SU-DHL-6 (cell line): Measurements from ENCODE around the gene TRPV2.
A peak's percentile ranks its signal among the peaks of the same experiment; 100 is the strongest.
"Not testable (repeated sequence)": the region's sequence is repeated elsewhere in the genome, so short reads cannot be mapped to it uniquely, and the experiment has no call there.

Experiments
- H2AFZ ChIP-seq: fragments of 200-600 bp; sonication (generic); 2 replicates; pipeline ENCODE4 v1.6.1; 2014; ENCODE audit warnings: low read depth, mild to moderate bottlenecking, moderate library complexity, mixed read lengths, antibody characterized with exemption, low read length; ENCODE audit not compliant: severe bottlenecking
- H3F3A ChIP-seq: fragments of 200-600 bp; shearing (Covaris generic); 2 replicates; pipeline ENCODE4 v1.6.0; 2016; ENCODE audit warnings: antibody characterized with exemption, mild to moderate bottlenecking; ENCODE audit not compliant: insufficient read depth
- H3K27ac ChIP-seq: fragments of 200-600 bp; sonication (generic); 2 replicates; pipeline ENCODE4 v1.5.1; 2016; ENCODE audit warnings: low read depth, mild to moderate bottlenecking, low read length, moderate library complexity, mixed read lengths
- H3K27me3 ChIP-seq: fragments of 200-600 bp; sonication (generic), shearing (Covaris generic); 2 replicates; pipeline ENCODE4 v1.6.0; 2014; ENCODE audit warnings: mild to moderate bottlenecking, low read length
- H3K36me3 ChIP-seq: fragments of 200-600 bp; sonication (generic); 2 replicates; pipeline ENCODE4 v1.6.1; 2014; ENCODE audit warnings: mild to moderate bottlenecking, low read length, mixed read lengths
- H3K4me2 ChIP-seq: fragments of 300-600, 200-600 bp; shearing (Covaris generic), sonication (generic); 2 replicates; pipeline ENCODE4 v1.6.0; 2014; ENCODE audit warnings: low read length, low read depth, mild to moderate bottlenecking; ENCODE audit not compliant: poor library complexity, severe bottlenecking
- H3K4me3 ChIP-seq: fragments of 200-600 bp; sonication (generic); 2 replicates; pipeline ENCODE4 v1.5.1; 2014; ENCODE audit warnings: antibody characterized with exemption, low read length, mild to moderate bottlenecking, mixed read lengths; ENCODE audit not compliant: insufficient read depth, poor library complexity, severe bottlenecking
- H3K79me2 ChIP-seq: fragments of 200-600 bp; sonication (generic); 2 replicates; pipeline ENCODE4 v1.6.1; 2014; ENCODE audit warnings: mild to moderate bottlenecking, low read length, moderate library complexity; ENCODE audit not compliant: insufficient read depth
- H3K9ac ChIP-seq: fragments of 200-600 bp; sonication (generic); 2 replicates; pipeline ENCODE4 v1.7.0; 2014; ENCODE audit warnings: mild to moderate bottlenecking, low read length
- H3K9me2 ChIP-seq: fragments of 200-600 bp; sonication (generic); replicated peaks from 2 replicates; pipeline ENCODE4 v1.6.1; 2014; ENCODE audit warnings: low read length; ENCODE audit not compliant: insufficient read depth
- H3K9me3 ChIP-seq: fragments of 200-600 bp; sonication (generic); 2 replicates; pipeline ENCODE4 v1.6.1; 2014; ENCODE audit warnings: low read length, mixed read lengths; ENCODE audit not compliant: insufficient read depth
- H4K20me1 ChIP-seq: fragments of 200-600 bp; sonication (generic); 2 replicates; pipeline ENCODE4 v1.6.1; 2014; ENCODE audit warnings: low read depth, mild to moderate bottlenecking, antibody characterized with exemption, low read length, moderate library complexity, mixed read lengths
- EZH2phosphoT487 ChIP-seq: fragments of 200-600 bp; sonication (generic), shearing (Covaris generic); conservative IDR thresholded peaks from 2 replicates; pipeline ENCODE4 v1.6.1; 2018; ENCODE audit warnings: mild to moderate bottlenecking, antibody characterized with exemption, low read length, moderate library complexity, mixed read lengths
- TF ChIP-seq, protein P1 (sequence below): fragments of 200-600 bp; sonication (generic); IDR thresholded peaks from one replicate; pipeline ENCODE4 v1.5.1; 2017; ENCODE audit warnings: antibody characterized with exemption, mild to moderate bottlenecking, low read length, moderate library complexity; ENCODE audit not compliant: insufficient read depth, poor library complexity, severe bottlenecking

Gene TRPV2

DNA sequence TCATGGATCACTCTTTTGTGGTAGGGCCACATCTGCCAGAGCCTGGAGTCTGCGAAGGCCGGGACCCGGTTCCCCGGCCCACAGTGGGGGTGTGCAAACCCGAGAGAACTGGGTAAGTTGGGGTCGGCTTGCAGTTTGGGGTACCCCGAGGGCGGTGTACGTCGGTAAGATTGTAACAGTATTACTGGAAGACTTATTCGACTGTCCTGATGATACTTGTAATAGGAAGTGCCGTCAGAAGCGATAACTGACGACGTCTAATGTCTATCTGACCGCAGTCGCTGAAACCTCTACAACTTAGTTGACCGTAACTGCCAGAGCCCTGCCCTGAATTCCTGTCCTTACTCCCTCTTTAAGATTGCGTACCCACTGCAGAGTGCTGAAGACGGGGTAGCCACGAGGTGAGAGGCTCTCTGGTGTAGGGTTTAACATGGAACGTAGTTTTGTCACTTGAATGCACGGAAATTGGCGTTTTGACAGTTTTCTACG, 24.0 kb downstream of the TRPV2 start:
- H3K9ac ChIP-seq: peak overlapping the region; percentile 99
- H3K4me3 ChIP-seq: peak overlapping the region; percentile 94
- H3K9me2 ChIP-seq: no peaks in the 10 kb centered on the region
- peak overlapping the region; percentile 80 for H3K27ac ChIP-seq
- no peaks in the 10 kb centered on the region for H3K9me3 ChIP-seq
- TF ChIP-seq EZH2phosphoT487: no peak
- TF ChIP-seq, protein P1, sequence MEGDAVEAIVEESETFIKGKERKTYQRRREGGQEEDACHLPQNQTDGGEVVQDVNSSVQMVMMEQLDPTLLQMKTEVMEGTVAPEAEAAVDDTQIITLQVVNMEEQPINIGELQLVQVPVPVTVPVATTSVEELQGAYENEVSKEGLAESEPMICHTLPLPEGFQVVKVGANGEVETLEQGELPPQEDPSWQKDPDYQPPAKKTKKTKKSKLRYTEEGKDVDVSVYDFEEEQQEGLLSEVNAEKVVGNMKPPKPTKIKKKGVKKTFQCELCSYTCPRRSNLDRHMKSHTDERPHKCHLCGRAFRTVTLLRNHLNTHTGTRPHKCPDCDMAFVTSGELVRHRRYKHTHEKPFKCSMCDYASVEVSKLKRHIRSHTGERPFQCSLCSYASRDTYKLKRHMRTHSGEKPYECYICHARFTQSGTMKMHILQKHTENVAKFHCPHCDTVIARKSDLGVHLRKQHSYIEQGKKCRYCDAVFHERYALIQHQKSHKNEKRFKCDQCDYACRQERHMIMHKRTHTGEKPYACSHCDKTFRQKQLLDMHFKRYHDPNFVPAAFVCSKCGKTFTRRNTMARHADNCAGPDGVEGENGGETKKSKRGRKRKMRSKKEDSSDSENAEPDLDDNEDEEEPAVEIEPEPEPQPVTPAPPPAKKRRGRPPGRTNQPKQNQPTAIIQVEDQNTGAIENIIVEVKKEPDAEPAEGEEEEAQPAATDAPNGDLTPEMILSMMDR: no peak
- H3K27me3 ChIP-seq: no peaks in the 10 kb centered on the region
- H3K4me2 ChIP-seq: peak overlapping the region; percentile 78
- H3K79me2 ChIP-seq: peaks cover 27% of the 10 kb centered on the region
- H4K20me1 ChIP-seq: no peaks in the 10 kb centered on the region; the same call in 1 of the 2 replicates
- peaks cover 53% of the 10 kb centered on the region for H3F3A ChIP-seq
- peaks cover 30% of the 10 kb centered on the region for H3K36me3 ChIP-seq
- H2AFZ ChIP-seq: no peak overlapping the region

DNA sequence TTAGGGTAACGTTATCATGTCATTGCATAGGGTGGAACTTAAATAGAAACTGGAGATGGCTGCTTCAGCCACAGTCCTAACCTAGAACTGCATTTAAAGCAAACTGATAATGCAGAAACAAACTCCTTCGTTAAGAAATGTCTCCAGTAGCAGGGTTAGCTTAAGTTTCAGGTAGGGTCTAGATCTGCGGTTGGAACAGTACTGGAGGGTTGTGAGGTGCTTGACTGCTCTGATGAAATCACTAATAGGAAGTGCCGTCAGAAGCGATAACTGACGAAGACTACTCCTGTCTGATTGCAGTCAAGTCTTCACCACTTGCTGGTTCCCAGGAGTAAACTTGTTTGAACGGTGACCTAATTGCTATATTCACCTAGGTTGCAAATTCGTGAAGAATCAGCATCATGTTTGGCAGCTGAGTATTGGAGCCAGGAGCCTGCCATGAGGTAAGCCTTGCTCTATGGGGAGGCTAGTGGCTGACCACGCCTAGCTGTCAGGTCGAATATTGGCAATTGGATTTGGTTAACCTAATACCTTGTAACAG, 24.5 kb downstream of the TRPV2 start:
- Histone ChIP-seq H4K20me1 (no peaks in the 10 kb centered on the region; the same call in 1 of the 2 replicates), H3K9ac (peak overlapping the region; percentile 99), H3F3A (peaks cover 55% of the 10 kb centered on the region), H3K9me2 (no peaks in the 10 kb centered on the region), H3K4me2 (peak overlapping the region; percentile 78), H2AFZ (no peak overlapping the region), H3K9me3 (no peaks in the 10 kb centered on the region), H3K4me3 (peak overlapping the region; percentile 94), H3K36me3 (peaks cover 30% of the 10 kb centered on the region), H3K27me3 (no peaks in the 10 kb centered on the region), H3K79me2 (peaks cover 27% of the 10 kb centered on the region), H3K27ac (peak overlapping the region; percentile 80)
- TF ChIP-seq, protein P1: no peak
- TF ChIP-seq EZH2phosphoT487: no peak

DNA sequence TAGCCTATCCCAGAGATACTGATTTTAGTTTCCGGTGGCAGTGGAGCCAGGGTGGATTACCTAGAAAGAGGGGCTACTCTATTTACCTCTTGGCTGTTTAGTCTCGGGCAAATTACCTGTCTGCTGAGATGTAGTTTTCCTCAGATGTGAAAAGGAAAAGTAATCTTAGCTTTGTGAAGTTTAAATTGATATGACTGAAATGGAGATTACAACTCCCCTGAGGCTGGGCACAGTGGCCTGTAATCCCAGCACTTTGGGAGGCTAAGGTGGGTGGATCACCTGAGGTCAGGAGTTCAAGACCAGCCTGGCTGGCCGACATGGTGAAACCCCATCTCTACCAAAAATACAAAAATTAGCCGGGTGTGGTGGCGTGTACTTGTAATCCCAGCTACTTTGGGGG, 25.0 kb downstream of the TRPV2 start:
- H3K27ac ChIP-seq: peak overlapping the region; percentile 80
- peak overlapping the region; percentile 78 for H3K4me2 ChIP-seq
- peaks cover 56% of the 10 kb centered on the region for H3F3A ChIP-seq
- H3K4me3 ChIP-seq: peak overlapping the region; percentile 94
- peak overlapping the region; percentile 99 for H3K9ac ChIP-seq
- H4K20me1 ChIP-seq, H3K9me3 ChIP-seq, H2AFZ ChIP-seq, H3K9me2 ChIP-seq, H3K27me3 ChIP-seq: not testable (repeated sequence)
- H3K79me2 ChIP-seq: peaks cover 27% of the 10 kb centered on the region
- peaks cover 30% of the 10 kb centered on the region for H3K36me3 ChIP-seq

DNA sequence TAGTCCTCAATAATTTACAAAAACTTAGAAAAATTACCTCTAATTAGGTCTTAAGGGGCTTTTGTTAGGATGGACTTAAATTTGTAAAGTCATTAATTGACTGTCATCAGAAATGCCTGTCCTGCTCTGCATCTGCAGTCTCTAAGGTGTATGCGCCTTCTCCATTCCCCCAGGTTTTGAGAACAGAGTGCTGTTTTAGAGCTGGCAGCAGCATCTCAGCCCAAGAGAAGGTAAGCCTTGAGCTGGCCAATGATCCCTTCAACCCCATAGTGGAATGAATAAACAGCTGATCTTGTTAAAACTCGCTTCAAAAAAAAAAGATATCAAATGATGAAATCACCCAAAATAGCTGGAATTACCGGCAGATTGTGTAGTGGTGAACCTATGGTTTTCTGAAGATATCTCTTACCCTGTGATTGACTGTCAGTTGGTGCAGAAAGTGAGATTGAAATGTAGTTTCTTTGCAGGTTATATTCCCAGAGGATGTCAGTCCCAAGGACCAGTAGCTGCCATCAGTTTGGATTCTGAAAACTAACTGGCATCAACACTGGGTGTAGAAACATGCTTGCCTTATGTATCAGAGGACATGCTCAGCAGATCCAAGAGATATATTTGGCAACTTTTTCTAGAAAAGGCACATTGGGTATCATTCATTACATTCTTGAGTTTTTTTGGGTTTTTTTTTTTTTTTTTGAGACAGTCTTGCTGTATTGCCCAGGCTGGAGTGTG, 25.7 kb downstream of the TRPV2 start:
- Histone ChIP-seq H3K4me2 (peak overlapping the region; percentile 78), H4K20me1 (no peaks in the 10 kb centered on the region; the same call in 1 of the 2 replicates), H3K4me3 (peak overlapping the region; percentile 94), H3K9me3 (no peaks in the 10 kb centered on the region), H3K9me2 (no peaks in the 10 kb centered on the region), H3K27ac (peak overlapping the region; percentile 80), H3K79me2 (peaks cover 27% of the 10 kb centered on the region), H3K9ac (peak overlapping the region; percentile 99), H3K36me3 (peaks cover 31% of the 10 kb centered on the region), H3F3A (peaks cover 59% of the 10 kb centered on the region), H3K27me3 (no peaks in the 10 kb centered on the region), H2AFZ (no peak overlapping the region)
- no peak for TF ChIP-seq EZH2phosphoT487
- TF ChIP-seq, protein P1: no peak
